ENCODE data around the gene THAP10.
"Not testable (repeated sequence)": the region's sequence is repeated elsewhere in the genome, so short reads cannot be mapped to it uniquely, and the experiment has no call there.

Gene THAP10

GRCh38 chr15:70876683-70877082 is 15.6 kb downstream of the THAP10 start:
- Histone ChIP-seq H3K36me3 (ENCODE audit: control insufficient read depth, insufficient read depth, low read length) (no peaks in the 10 kb centered on the region), H3K27me3 (ENCODE audit: control insufficient read depth, insufficient read depth, low read length) (no peaks in the 10 kb centered on the region), H3K4me1 (ENCODE audit: control insufficient read depth, insufficient read depth, low read length) (no peaks in the 10 kb centered on the region), H3K4me3 (ENCODE audit: low read depth, low read length) (no peak overlapping the region), H3K9ac (ENCODE audit: low read depth, low read length) (no peak overlapping the region), H3K9me3 (ENCODE audit: control insufficient read depth, insufficient read depth, low read length) (no peaks in the 10 kb centered on the region), H3K27ac (ENCODE audit: low read depth, low read length) (no peak overlapping the region)

GRCh38 chr15:70876011-70876410 is 16.2 kb downstream of the THAP10 start:
- Histone ChIP-seq H3K4me1 (ENCODE audit: control insufficient read depth, insufficient read depth, low read length) (no peaks in the 10 kb centered on the region), H3K4me3 (ENCODE audit: low read depth, low read length) (no peak overlapping the region), H3K36me3 (ENCODE audit: control insufficient read depth, insufficient read depth, low read length) (no peaks in the 10 kb centered on the region), H3K9me3 (ENCODE audit: control insufficient read depth, insufficient read depth, low read length) (no peaks in the 10 kb centered on the region), H3K27ac (ENCODE audit: low read depth, low read length) (no peak overlapping the region), H3K9ac (ENCODE audit: low read depth, low read length) (no peak overlapping the region), H3K27me3 (ENCODE audit: control insufficient read depth, insufficient read depth, low read length) (no peaks in the 10 kb centered on the region)

- no peak overlapping the region for H3K27ac ChIP-seq (ENCODE audit: low read depth, low read length)
- H3K4me3 ChIP-seq (ENCODE audit: low read depth, low read length): no peak overlapping the region
- H3K4me1 ChIP-seq (ENCODE audit: control insufficient read depth, insufficient read depth, low read length): no peaks in the 10 kb centered on the region
- H3K9me3 ChIP-seq (ENCODE audit: control insufficient read depth, insufficient read depth, low read length): no peaks in the 10 kb centered on the region
- H3K36me3 ChIP-seq (ENCODE audit: control insufficient read depth, insufficient read depth, low read length): no peaks in the 10 kb centered on the region
- H3K27me3 ChIP-seq (ENCODE audit: control insufficient read depth, insufficient read depth, low read length): no peaks in the 10 kb centered on the region
- no peak overlapping the region for H3K9ac ChIP-seq (ENCODE audit: low read depth, low read length)
Observed at GRCh38 chr15:70875001-70875782, 17.0 kb downstream of the THAP10 start.

- Histone ChIP-seq H3K36me3 (ENCODE audit: control insufficient read depth, insufficient read depth, low read length) (no peaks in the 10 kb centered on the region), H3K9ac (ENCODE audit: low read depth, low read length) (no peak overlapping the region), H3K27me3 (ENCODE audit: control insufficient read depth, insufficient read depth, low read length) (no peaks in the 10 kb centered on the region), H3K4me3 (ENCODE audit: low read depth, low read length) (no peak overlapping the region), H3K4me1 (ENCODE audit: control insufficient read depth, insufficient read depth, low read length) (no peaks in the 10 kb centered on the region), H3K27ac (ENCODE audit: low read depth, low read length) (no peak overlapping the region), H3K9me3 (ENCODE audit: control insufficient read depth, insufficient read depth, low read length) (no peaks in the 10 kb centered on the region)
Observed at GRCh38 chr15:70873232-70874054, 18.8 kb downstream of the THAP10 start.

GRCh38 chr15:70871490-70871889 is 20.7 kb downstream of the THAP10 start:
- H3K27me3 ChIP-seq (ENCODE audit: control insufficient read depth, insufficient read depth, low read length); H3K36me3 ChIP-seq (ENCODE audit: control insufficient read depth, insufficient read depth, low read length); H3K27ac ChIP-seq (ENCODE audit: low read depth, low read length); H3K9ac ChIP-seq (ENCODE audit: low read depth, low read length); H3K4me1 ChIP-seq (ENCODE audit: control insufficient read depth, insufficient read depth, low read length); H3K9me3 ChIP-seq (ENCODE audit: control insufficient read depth, insufficient read depth, low read length); H3K4me3 ChIP-seq (ENCODE audit: low read depth, low read length): not testable (repeated sequence)

GRCh38 chr15:70870051-70870450 is 22.2 kb downstream of the THAP10 start:
- Histone ChIP-seq H3K9ac (ENCODE audit: low read depth, low read length) (no peak overlapping the region), H3K36me3 (ENCODE audit: control insufficient read depth, insufficient read depth, low read length) (no peaks in the 10 kb centered on the region), H3K27ac (ENCODE audit: low read depth, low read length) (no peak overlapping the region), H3K9me3 (ENCODE audit: control insufficient read depth, insufficient read depth, low read length) (no peaks in the 10 kb centered on the region), H3K4me3 (ENCODE audit: low read depth, low read length) (no peak overlapping the region), H3K4me1 (ENCODE audit: control insufficient read depth, insufficient read depth, low read length) (no peaks in the 10 kb centered on the region), H3K27me3 (ENCODE audit: control insufficient read depth, insufficient read depth, low read length) (no peaks in the 10 kb centered on the region)

- H3K27me3 ChIP-seq (ENCODE audit: control insufficient read depth, insufficient read depth, low read length): no peaks in the 10 kb centered on the region
- no peaks in the 10 kb centered on the region for H3K4me1 ChIP-seq (ENCODE audit: control insufficient read depth, insufficient read depth, low read length)
- H3K4me3 ChIP-seq (ENCODE audit: low read depth, low read length): no peak overlapping the region
- H3K27ac ChIP-seq (ENCODE audit: low read depth, low read length): no peak overlapping the region
- H3K36me3 ChIP-seq (ENCODE audit: control insufficient read depth, insufficient read depth, low read length): no peaks in the 10 kb centered on the region
- H3K9me3 ChIP-seq (ENCODE audit: control insufficient read depth, insufficient read depth, low read length): no peaks in the 10 kb centered on the region
- H3K9ac ChIP-seq (ENCODE audit: low read depth, low read length): no peak overlapping the region
Observed at GRCh38 chr15:70869346-70869745, 22.9 kb downstream of the THAP10 start.

GRCh38 chr15:70867911-70868467 is 24.2 kb downstream of the THAP10 start:
- H3K27ac ChIP-seq (ENCODE audit: low read depth, low read length): no peak overlapping the region
- no peak overlapping the region for H3K9ac ChIP-seq (ENCODE audit: low read depth, low read length)
- no peak overlapping the region for H3K4me3 ChIP-seq (ENCODE audit: low read depth, low read length)
- H3K27me3 ChIP-seq (ENCODE audit: control insufficient read depth, insufficient read depth, low read length): no peaks in the 10 kb centered on the region
- no peaks in the 10 kb centered on the region for H3K9me3 ChIP-seq (ENCODE audit: control insufficient read depth, insufficient read depth, low read length)
- no peaks in the 10 kb centered on the region for H3K36me3 ChIP-seq (ENCODE audit: control insufficient read depth, insufficient read depth, low read length)
- H3K4me1 ChIP-seq (ENCODE audit: control insufficient read depth, insufficient read depth, low read length): no peaks in the 10 kb centered on the region

GRCh38 chr15:70866982-70867641 is 25.1 kb downstream of the THAP10 start:
- Histone ChIP-seq H3K27ac (ENCODE audit: low read depth, low read length) (no peak overlapping the region), H3K4me1 (ENCODE audit: control insufficient read depth, insufficient read depth, low read length) (no peaks in the 10 kb centered on the region), H3K36me3 (ENCODE audit: control insufficient read depth, insufficient read depth, low read length) (no peaks in the 10 kb centered on the region), H3K4me3 (ENCODE audit: low read depth, low read length) (no peak overlapping the region), H3K9me3 (ENCODE audit: control insufficient read depth, insufficient read depth, low read length) (no peaks in the 10 kb centered on the region), H3K9ac (ENCODE audit: low read depth, low read length) (no peak overlapping the region), H3K27me3 (ENCODE audit: control insufficient read depth, insufficient read depth, low read length) (no peaks in the 10 kb centered on the region)

- Histone ChIP-seq H3K27me3 (ENCODE audit: control insufficient read depth, insufficient read depth, low read length) (no peaks in the 10 kb centered on the region), H3K36me3 (ENCODE audit: control insufficient read depth, insufficient read depth, low read length) (no peaks in the 10 kb centered on the region), H3K4me3 (ENCODE audit: low read depth, low read length) (no peak overlapping the region), H3K4me1 (ENCODE audit: control insufficient read depth, insufficient read depth, low read length) (no peaks in the 10 kb centered on the region), H3K9me3 (ENCODE audit: control insufficient read depth, insufficient read depth, low read length) (no peaks in the 10 kb centered on the region), H3K9ac (ENCODE audit: low read depth, low read length) (no peak overlapping the region), H3K27ac (ENCODE audit: low read depth, low read length) (no peak overlapping the region)
Observed at GRCh38 chr15:70863450-70864218, 28.6 kb downstream of the THAP10 start.
